GM19025 (cell line): ENCODE measurements around the gene PRXL2C.
"Not testable (repeated sequence)": the region's sequence is repeated elsewhere in the genome, so short reads cannot be mapped to it uniquely, and the experiment has no call there.

Experiments
- ATAC-seq: cut with Tn5 transposase; IDR thresholded peaks from one replicate; pipeline ENCODE4 v1.9.1; 2021; ENCODE audit warnings: mild to moderate bottlenecking, low read depth, moderate library complexity; ENCODE audit not compliant: unreplicated experiment

PRXL2C gene

DNA sequence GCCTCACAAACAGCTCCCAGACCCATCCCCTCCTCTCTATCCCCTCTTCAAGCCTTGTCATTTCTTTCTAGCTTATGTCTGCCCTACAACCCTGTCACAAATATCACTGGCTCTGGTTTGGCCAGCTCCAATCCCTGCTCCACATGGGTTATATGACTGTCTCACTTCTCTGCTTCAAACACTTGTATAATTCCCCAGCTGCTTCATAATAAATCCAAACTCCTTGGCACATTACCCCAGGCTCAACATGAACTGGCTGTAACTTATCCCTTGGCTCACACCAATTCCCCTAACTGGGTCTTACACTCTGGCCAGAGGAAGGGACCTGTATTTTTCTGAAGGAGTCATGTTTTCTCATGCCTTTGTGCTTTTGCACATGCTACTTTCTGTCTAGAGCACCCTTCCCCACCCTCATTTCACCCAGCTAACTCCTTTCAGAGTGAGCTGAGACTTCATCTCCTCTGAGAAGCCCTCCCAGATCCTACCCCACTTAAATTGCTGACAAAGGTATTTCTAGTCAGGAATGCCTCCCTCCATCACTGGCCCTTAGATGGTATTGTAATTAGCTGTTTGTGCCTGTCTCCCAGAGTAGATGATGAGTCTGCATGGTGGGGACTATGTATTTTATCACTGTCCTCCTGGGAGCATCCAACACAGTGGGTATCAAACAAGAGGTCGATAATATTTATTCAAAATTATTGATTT, 5.3 kb downstream of the PRXL2C start:
- ATAC-seq: no peak

DNA sequence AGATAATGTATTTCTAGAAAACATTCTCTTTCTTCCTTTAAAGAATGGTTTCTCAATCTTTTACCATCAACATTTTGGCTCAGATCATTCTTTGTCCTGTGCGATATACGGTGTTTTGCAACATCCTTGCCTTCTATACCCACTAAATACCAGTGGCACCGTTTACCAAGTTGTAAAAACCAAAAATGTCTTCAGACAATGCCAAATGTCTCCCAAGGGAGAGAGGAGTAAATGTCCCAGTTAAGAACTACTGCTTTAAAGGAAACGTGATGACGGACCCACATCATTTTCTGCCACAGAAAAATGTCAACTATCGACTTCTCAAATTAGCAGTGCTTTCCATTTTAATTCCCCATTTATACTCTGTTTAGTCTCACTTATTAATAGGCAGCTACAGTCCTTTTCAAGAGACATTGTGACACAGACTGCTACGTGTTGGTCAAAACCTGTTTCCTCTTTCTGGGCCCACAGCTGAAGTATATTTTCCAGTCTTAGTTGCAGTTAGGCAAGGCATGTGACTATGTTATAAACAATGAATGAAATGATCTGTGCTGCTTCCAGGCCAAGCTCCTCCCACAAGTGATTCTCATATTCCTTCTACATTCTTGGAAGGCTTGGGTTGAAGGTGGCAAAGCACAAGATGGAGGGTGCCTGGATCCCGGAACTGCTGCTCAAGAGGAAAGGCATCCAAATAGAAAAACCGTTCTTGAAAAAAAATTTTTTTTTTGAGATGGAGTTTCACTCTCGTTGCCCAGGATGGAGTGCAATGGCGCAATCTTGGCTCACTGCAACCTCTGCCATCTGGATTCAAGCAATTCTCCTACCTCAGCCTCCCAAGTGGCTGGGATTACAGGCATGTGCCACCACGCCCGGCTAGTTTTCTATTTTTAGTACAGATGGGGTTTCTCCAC, 8.8 kb downstream of the PRXL2C start:
- ATAC-seq: no peak

DNA sequence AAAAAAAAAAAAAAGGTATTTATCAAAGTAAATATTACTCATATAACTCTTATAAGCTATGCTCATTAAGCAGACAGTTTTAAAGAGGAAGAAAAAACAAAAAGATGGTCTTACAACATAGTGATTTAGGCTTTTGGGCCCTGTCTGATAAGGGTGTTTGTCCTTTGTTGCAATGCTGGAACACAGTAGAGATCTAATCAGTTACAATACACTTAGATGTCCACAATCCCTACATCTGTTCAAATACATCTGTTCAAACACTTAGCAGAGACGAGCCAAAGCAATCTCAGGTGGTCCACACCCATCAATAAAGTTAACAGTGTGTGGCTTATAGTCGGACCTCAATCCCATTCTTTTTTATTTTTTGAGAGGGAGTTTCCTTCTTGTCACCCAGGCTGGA, 11.0 kb downstream of the PRXL2C start:
- no peak for ATAC-seq

GRCh38 chr9:96641514-96641913, 13.6 kb downstream of the PRXL2C start:
- ATAC-seq: no peak

DNA sequence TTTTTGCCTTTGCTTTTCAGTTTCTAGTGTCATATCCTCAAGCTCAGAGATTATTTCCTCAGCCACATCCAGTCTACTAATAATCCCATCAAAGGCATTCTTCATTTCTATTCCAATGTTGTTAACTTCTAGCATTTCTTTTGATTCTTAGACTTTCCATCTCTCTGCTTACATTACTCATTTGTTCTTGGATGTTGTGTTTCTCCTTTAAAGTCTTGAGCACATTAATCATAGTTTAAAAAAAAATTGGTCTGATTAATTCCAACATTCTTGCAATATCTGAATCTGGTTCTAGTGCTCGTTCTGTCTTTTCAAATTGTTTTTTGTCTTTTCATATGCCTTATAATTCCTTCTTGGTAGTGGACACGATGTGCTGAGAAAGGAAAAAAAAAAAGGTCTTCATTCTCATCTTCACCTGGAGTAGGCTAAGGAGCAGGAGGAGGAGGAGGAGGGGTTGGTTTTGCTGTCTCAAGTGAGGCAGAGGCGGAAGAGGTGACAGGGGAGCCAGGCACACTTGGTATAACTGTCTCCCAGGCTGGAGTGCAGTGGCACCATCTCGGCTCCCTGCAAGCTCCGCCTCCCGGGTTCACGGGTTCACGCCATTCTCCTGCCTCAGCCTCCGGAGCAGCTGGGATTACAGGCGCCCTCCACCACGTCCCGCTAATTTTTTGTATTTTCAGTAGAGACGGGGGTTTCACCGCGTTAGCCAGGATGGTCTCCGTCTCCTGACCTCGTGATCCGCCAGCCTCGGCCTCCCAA, 16.3 kb downstream of the PRXL2C start:
- ATAC-seq: no peak

DNA sequence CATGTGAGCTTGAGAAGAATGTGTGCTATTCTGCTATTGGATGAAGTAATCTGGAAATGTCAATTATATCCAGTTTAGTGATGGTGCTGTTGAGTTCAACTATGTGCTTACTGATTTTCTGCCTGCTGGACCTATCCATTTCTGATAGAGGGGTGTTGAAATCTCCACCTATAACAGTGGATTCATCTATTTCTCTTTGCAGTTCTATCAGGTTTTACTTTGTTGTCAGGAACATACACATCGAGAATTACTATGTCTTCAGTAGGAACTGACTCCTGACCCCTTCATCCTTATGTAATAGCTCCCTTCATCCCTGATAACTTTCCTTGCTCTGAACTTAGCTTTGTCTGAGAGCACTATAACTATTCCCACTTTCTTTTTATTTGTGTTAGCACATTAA, 18.7 kb downstream of the PRXL2C start:
- ATAC-seq: no peak

DNA sequence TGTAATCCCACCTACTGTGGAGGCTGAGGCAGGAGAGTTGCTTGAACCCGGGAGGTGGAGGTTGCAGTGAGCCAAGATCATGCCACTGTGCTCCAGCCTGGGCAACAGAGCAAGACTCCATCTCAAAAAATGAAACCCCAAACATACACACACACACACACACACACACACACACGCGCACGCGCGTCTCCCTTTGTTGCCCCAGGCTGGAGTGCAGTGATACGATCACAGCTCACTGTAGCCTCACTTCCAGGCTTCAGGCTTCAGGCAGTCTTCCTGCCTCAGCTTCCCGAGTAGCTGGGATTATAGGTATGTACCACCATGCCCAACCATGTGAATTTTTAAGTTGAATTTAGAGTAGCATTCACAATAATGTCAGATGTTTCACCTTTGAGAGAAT, 21.5 kb downstream of the PRXL2C start:
- ATAC-seq: not testable (repeated sequence)

DNA sequence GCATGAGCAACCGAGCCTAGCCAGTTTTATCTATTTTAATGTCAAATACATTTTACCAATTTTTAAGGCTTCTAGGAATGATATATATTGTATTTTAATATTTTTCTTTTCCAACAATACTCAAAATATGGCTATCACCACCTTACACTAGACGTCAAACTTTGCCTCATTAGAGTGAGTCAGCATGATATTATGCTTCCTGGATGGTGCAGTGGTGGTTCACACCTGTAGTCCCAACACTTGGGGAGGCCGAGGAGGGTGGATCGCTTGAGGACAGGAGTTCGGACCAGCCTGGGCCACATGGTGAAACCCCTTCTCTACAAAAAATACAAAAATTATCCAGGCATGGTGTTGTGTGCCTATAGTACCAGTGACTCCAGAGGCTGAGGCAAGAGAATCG, 28.2 kb downstream of the PRXL2C start:
- no peak for ATAC-seq

- ATAC-seq: no peak
These were observed 33.5 kb downstream of the PRXL2C start for GRCh38 chr9:96621618-96622017.

- no peak for ATAC-seq
These were observed 34.3 kb downstream of the PRXL2C start for GRCh38 chr9:96620832-96621269.

DNA sequence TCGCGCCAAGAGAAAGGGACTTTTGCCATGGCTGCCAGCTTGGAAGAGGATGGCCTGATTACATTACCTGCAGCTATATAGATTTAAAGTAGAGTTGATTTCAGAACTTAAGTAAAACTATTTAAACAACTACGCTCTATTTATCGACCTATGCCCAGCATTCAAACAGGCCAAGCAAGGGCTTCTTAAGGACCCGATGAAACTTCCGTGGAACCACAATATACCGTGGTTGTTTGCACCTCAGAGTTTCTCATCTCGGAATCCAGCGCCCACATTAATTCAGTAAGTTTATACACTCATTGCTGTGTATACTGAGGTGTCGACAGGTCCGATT, 35.0 kb downstream of the PRXL2C start:
- ATAC-seq: no peak

- ATAC-seq: no peak
These were observed 35.5 kb downstream of the PRXL2C start, which contains the start of gene CDC14B for GRCh38 chr9:96619491-96620180. TSS of gene CDC14B (minus strand) at chr9:96619843. CDS start at chr9:96619378, 465 bp downstream.

GRCh38 chr9:96619124-96619465, 36.0 kb downstream of the PRXL2C start:
- no peak for ATAC-seq

DNA sequence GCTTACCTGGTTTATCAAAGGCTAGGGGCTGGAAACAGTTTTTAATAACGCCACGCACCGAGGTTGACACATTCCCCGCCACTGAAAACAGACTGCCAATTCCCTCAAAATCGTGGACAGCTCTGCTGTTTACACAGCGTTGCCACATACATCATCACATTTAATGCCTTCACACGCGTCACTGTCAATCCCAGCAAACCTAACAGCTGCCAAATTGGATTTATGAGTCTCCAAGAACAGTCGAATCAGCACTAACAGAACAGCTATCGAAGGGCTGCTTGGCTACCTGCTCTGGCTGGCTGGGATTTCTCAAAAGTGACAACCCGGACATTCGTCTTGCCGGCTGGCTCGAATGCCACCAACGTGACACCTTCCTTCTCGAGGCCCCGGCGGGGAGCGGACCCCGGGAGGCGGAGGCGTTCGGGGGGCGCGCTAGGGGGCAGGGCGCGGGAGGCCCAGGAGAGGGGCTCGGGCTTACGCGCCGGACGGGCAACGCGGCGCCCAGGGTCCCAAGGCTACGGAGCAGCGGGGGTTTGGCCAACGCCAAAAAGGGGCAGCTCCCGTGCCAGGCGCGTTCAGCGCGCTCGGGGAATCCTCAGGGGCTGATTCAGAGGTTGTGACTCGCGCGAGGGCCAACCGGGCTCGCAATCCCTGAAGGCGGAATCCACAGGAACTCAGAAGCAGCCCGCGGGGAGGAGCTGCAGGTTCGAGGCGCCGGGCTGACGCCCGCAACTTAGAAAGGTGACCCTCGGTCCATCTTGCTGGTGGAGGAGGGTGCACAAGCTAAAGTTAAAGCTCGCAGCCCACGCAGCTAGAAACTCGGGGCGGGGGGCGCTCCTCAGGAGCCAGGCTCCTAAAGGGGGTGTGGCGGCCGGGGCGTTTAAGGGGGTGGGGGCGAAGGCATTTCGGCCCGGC, 36.7 kb downstream of the PRXL2C start:
- no peak for ATAC-seq

GRCh38 chr9:96617439-96618185, 37.5 kb downstream of the PRXL2C start:
- no peak for ATAC-seq

GRCh38 chr9:96616817-96617438, 38.2 kb downstream of the PRXL2C start:
- ATAC-seq: no peak

- ATAC-seq: no peak
These were observed 39.7 kb downstream of the PRXL2C start for GRCh38 chr9:96615411-96615810.

DNA sequence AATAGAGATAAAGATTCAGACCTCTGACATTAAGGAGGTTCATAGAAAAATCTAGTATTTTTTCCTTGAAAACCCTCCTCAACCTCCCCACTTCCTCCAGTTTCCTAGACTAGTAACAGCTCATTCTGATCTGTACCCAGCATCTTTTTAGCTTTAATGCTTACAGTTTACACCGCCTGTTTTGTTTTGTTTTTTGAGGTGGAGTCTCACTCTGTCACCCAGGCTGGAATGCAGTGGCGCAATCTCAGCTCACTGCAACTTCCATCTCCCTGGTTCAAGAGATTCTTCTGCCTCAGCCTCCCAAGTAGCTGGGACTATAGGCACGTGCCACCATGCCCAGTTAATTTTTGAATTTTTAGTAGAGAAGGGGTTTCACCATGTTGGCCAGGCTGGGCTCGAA, 40.5 kb downstream of the PRXL2C start:
- not testable (repeated sequence) for ATAC-seq
